ENCODE results near the gene RCAN1.
A peak's percentile ranks its signal among the peaks of the same experiment; 100 is the strongest.
"Not testable (repeated sequence)": the region's sequence is repeated elsewhere in the genome, so short reads cannot be mapped to it uniquely, and the experiment has no call there.

RCAN1 gene

DNA sequence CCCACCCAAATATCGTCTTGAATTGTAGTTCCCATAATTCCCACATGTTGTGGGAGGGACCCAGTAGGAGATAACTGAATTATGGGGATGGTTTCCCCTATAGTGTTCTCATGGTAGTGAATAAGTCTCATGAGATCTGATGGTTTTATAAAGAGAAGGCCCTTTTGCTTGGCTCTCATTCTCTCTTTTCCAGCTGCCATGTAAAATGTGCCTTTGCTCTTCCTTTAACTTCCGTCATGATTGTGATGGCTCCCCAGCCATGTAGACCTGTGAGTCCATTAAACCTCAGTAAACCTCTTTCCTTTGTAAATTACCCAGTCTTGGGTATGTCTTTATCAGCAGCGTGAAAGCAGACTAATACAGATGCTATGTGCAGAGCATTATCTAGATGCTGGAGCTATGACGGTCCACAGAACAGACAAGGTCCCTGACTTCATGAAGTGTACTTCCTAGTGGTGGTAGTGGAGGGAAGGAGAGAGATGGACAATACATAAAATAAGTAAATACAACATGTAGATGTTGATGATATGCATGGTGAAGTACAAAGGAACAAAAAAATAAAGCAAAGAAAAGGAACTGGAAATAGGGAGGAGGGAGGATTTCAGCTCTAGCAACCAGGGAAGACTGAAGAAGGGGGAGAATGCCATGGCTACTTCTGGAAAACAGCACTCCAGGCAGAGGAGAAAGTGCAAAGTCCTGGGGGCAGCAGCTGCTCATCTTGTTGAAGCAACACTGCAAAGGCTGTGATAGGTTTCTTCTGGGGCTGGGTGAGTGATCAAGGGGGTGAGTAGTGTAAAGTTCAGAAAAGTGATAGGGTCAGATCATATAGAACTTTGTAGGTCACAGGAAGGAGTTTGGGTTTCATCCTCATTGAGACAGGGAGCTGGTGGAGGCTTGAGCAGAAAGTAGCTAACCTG is 6.8 kb upstream of the RCAN1 start:
- no peak for DNase-seq

DNA sequence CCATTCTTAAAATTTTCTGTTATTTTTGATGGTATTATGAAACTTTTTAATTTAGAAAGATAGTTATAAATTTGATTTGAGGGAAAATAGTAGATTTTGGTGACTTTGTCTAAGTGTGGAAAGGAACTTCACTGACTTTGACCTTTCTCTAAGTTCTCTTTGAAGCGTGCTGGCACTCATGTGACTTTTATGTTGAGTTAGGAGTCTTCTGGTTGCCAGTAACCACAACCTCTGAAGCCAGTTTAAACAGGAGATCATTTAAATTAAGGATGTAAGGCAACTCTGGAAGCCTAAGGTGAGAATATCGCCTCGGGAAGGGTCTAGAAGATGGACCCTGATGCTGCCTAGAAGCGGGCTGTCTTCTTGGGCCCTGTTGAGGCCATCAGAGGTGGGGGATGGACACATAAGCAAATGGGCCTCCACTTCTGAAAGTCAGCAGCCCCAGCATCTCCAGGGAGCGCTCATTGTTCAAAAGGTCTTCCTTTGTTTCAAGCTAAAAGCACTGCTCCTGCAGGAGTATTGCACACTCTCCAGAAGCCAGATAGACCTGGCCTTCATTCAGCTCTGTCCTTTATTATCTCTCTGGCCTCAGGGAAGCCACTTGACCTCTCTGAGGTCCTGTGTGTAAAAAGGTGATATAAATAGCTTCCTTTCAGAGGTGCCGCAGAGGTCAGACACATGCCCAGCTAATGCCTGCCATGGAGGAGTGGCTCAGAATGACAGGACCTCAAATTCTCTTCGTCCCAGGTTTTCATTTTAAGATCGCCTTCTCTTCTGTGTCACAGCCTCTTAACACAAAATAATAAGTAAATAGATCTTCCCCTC is 5.1 kb upstream of the RCAN1 start:
- no peak for DNase-seq

DNA sequence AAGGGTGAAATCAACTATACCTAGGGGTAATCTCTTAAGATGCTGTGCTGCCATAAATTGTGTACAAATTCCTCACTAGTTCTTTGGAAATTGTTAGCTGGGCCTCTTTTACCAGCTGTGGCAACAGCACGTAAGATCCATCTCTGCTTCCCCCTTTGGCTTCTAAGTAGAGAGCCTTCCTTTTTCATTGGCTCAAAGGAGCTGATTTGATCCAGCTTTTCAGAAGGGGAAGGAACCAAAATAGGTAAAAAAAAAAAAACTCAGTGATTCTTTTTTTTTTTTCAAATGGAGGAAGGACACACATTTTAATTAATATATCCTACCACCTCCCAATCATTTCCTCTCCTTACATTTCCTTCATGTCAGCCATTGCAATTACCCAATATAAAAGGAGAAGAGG is 4.0 kb upstream of the RCAN1 start:
- no peak for DNase-seq

DNA sequence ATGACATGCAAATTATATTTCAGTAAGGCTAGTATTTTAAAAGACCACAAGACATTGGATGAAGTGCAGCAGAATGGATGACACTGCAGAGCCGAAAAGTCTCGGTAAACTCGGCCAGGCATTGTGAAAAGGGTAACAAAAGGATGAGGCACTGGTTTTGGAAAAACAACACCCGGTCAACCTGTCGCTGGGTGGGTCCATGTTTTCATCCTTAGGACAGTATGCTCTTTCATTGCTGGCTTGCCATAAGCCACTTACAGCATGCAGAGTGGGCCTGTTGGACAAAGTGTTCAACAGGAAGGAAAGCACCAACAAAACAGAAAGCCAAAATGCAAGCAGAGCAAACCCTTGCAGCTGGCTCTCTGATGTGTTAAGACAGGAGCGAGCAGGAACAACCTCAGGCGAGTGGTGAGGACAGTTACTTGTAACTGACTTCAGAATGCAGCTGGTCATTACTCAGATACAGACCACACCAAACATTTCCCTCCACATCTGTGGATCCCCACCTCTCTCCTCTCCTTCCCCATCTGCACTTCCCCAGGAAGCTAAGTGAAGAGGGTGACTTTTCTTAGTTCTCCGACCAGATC is 2.9 kb upstream of the RCAN1 start:
- no peak for DNase-seq

DNA sequence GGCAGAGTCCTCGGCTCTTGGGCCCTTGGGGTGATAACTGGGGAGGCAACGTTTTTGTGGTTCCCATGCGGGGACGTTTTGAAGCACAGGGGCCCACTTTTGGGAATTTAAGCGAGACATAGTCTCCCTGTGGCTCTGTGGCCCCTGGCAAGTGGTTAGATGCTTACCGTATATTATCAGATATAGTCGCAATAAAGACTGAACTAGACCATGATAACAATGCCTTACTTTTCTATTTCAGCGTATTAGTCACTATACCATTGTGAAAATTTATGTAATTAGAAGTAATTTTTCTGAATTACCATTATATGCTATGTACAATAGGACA is 538 bp upstream of the RCAN1 start:
- no peak for DNase-seq

DNA sequence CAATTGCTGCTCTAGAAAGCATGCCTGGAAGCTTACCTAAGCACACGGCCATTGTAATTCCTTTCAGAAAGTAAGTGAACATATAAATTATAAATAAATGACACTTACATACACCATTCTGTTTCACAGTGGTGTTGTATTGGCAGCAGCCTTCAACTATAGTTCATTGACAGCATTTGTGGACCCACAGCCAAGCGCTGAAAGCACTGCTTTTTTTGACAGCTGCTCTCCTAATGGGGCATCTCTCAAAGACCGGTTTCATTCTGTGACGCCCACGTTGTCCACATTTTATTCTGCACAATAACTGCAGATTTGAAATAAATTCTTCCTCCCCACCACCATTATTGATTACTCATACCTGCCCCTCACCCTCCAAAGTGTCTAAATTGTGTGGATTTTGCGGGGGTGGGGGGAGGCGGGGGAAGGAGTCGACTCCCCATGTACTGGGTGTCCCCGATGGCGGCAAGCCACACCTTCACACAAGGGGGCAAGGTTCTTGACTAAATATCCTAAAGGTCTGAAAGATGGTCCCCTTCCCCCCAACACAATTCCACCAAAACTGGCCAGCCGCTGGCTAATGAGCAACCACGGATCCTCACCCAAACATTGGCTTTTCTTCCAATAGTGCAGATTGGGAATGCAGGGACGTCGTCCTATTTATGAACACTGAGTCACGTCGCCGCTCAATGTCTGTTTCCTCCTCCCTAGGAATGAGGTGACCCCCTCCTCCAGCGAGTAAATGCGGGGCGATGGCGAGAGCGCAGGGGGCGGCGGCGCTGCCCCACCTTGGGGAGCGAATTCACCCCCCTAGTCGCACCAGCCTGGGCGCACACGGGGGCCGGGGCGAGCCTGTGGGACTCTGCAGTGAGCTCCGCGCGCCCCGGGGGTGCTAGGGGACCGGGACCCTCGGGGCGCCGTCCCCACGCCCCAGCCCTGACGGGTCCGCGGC is 960 bp downstream of the RCAN1 start:
- DNase-seq: no peak

DNA sequence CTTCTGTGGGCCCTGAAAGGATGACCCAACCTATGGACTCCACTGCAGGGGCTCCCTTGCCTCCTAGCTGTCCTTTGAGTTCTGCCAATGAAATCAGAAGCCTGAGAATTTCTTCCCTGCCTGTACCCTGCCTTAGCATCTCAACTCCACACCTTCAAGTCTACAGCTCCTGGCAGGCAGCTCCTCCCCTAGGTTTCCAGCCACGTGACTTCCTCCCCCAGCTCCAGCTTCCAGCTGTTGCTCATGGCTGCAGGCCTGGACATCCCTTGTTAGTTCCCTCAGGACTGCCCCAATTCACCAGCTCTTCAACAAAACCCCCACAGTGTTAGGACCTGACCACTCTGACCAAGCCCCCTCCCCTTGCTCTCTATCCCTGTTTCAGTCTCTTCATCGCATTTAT is 2.4 kb downstream of the RCAN1 start:
- DNase-seq: peak; percentile 23

DNA sequence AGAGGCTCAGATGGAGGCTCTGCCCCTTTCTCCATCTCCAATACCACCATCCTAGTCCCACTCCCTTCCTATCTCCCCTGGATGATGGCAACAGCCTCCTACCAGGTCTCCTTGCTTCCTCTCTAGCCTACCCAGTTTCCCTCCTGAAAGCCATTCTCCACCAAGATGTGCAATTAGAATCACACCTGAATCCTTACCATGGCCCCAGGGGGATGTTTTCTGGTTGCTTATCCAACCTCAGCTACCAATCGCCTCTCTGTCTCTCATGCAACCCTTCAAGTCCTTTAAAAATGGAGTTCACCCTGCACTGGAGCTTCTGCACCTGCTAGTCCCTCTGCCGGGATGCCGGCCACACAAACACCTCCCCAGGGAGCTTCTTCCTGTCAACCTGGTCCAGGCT is 2.9 kb downstream of the RCAN1 start:
- peak; percentile 51 for DNase-seq

DNA sequence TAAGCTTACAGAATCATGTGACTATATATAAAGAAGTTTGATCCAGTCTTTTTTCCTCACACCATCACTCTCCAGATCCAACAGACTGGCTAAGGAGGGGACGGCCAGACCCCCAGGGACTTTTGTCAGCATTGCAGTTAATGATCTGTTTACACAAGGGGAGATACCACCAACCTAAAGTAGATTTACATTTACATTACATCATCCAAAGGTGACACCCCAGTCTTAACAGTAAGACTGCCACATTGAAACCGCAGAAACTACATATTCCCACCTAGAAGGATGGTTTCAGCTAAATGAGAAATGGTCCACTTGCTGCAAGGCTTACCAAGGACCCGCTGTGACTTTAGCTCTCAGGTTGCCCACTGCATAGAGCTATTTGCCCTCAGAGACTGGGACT is 3.4 kb downstream of the RCAN1 start:
- no peak for DNase-seq

DNA sequence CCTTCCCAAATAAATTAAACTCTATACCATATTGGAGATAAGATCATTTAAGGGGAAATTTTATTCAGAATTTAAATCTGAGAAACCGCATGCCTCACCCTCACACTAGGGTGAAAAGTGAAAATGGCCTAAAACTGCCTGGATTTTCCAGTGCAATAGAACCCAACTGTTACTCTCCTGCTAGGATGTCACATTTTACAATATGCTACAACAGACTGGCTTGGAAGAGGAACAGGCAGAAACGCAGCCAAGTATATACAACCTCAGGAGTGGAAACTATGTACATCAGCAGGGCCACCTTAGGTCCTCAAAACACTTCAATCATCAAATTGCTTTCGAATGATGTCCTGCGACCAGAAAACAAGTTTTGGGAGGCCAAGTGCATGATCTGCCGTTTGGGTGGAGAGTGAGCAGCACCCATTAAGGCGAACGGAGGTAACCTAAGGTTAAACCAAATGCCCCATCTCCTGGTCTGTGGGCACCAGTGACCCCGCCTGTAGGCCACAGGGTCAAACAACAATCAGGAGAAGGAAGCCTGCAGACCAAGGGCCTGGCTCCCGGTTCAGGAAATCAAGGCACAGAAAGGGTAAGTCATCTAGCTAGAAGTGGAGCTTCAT is 4.9 kb downstream of the RCAN1 start:
- no peak for DNase-seq

DNA sequence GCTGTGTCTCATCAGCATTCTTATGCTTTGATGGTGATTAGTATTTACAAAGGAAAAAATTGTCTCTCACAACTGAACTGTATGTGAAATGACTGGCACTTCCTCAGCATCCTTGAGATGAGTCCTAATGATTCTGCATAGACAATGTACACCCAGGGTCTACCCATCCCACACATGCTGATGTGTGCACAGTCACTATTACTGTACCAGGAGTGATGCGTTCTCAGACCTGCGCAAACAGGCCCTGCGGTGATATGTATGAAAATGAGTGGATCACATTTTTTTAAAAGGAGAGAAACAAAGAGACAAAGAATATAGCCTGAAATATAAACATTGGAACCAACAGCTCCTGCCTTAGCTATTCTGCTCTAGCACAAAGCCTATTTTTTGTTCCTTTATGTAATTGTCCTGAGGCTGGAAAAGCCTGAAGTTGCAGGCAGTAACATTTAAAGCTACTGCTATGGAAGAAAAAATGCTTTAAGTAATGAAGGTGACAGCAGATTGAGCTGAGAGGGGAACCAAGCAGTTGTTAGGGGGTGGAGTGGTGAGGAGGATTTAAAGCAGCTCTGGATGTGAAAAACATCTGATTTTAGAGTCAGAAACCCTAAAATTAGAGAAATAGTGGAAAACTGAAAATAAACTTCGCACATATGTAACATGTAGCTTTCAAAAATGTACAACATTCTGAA is 5.5 kb downstream of the RCAN1 start:
- no peak for DNase-seq

DNA sequence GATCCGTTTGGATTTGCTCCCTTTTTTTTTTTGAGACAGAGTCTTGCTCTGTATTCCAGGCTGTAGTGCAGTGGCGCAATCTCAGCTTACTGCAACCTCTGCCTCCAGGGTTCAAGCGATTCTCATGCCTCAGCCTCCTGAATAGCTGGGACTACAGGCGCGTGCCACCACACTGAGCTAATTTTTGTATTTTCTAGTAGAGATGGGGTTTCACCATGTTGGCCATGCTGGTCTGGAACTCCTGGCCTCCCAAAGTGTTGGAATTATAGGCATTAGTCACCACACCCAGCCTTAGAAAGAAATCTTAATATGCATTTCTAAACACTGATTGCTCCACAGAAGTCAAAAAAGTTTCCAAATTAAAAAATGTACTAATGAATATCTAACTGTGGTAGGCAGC is 7.5 kb downstream of the RCAN1 start:
- not testable (repeated sequence) for DNase-seq

DNA sequence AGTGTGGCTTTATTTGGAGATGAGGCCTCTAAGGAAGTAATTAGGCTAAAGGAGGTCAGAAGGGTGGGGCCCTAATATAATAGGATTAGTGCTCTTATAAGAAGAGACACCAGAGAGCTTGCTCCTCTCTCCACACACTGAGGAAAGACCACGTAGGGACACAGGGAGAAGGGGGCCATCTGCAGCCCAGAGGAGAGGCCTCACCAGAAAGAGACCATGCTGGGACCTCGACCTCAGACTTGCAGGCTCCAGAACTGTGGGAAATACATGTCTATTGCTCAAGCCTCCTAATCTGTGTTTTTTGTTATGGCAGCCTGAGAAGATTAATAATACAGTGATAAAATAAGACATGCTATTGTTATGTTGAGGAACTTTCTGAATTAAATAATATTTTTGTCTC is 8.3 kb downstream of the RCAN1 start:
- no peak for DNase-seq

DNA sequence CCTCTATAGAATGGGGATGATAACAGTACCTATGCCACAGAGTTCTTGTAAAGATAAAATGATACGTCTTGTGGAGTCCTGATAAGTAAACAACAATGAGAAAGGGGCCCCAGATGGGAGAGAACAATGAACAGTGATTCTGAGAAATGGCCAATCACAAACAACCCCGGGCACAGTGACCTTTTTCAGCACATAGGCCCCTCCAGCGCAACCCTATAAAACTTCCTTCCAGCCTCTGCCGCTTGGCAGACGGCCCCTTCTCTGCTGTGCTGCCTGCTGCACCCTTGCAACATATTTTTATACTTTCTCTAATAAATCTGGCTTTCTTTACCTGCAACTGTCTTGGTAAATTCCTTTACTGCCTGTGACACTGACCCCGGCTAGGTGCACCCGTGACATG is 8.9 kb downstream of the RCAN1 start:
- DNase-seq: no peak

DNA sequence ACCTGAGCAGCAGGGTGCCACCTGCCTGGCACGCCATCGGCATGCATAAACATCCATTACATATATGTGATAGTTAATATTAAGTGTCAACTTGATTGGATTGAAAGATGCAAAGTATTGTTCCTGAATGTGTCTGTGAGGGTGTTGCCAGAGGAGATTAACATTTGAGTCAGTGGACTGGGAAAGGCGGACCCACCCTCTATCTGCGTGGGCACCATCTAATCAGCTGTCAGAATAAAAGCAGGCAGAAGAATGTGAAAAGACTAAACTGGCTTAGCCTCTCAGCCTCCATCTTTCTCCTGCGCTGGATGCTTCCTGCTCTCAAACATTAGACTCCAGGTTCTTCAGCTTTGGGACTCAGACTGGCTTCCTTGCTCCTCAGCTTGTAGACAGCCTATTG is 10.0 kb downstream of the RCAN1 start:
- DNase-seq: not testable (repeated sequence)

DNA sequence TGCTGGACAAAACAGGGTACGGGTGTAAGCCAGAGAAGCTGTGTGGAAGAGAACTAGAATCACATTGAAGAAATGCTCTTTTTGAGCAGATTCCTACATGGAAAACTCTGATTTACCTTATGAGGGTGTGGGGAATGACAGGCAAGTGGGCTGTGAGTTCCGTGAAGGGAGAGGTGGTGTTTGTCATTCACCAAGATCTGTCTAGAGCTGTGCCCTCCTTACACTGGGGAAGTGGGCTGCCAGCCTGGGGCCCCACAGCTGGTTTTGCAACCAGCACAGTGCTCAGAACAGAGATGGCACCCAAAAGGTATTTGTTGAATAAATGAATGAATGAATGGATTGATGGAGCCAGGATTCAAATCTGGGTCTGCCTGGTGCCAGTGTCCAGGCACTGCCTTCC is 10.4 kb downstream of the RCAN1 start:
- DNase-seq: no peak

DNA sequence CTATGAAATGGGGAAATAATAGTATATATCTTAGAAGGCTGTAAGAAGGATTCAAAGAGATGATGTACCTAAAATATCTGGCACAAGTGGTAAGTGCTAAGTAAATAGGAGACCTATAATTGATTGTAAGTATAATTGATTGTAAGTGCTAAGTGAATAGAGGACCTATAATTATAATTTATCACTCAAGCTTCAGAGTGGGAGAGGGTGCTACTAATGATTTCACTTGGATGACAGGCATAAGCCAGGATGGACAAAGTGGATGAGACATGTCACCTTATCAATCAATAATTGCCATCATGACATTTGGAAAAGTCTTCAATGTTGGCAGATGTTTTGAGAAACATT is 11.2 kb downstream of the RCAN1 start:
- no peak for DNase-seq

DNA sequence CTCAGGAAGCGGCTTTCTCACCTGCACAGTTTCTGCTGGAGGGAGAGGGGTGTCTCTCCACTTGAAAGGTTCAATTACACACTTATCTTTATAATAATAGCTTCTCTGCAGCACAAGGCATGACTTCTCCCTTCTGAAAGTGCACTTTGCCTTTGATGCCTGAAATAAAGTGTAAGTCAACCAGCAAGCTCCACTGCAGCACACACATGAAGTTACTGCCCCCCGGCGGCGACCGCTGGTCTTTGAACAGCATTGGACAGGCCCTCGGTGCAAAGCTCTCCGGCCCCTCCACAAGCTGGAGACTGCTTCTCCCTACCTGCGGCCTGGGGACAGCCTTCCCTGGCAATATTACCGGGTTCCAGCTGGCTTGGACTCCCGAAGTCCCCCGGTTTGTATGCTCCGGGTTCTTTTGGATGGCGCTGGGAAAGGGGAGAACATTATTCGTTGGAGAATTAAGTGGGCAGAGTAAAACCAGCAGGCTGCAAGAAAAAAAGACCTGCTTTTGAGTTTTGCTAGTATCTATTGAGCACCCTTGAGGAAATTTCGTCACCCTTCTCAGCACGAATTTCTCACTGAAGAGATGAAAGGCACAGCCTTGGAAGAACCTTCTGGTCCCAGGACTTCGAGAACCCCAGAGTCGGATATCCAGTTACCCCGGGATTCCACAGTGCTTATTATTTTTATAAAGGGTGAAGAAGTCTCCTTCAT is 11.8 kb downstream of the RCAN1 start:
- peak; percentile 99 for DNase-seq

DNA sequence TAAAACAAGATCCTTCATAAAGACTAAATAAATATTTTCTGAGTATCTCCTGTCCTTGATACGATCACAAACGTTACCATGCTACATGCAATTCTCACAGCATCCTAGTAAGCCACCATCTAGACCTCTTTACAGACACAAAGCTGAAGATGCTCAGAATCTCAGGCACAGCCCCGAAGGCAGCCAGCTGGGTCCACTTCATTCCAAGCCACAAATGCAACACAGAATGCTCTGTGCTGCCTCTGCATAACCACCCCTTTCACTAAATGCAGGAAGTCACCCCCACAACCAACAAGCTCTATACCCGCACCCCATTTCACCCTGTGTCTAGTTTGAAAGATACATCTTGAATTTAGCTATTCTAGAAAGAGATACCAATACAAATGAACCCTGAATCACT is 12.9 kb downstream of the RCAN1 start:
- DNase-seq: peak; percentile 67

DNA sequence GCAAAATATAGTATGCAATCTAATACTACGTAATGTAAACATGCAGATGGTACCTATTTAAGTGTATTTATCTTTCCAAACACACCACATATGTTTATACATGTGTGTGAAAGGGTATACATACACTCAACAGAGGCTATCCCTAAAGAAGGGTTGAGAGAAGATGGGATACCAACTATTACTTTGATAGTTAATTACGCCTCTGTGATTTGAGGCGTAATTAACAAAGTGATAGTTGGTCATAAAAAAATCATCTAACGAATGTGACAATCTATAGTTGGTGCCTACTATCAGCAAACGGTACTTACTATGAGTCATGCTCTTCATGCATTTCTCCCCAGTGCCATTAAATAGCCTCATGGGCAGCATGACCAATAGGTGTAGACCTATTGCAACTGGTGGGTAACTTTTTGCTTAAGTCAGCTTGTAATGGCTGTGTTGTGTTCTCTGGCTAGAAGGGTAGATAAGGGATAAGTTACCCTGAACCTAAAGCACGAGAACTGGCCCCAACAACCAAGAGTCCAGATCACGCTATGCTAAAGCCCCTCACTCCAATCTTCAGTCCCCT is 15.3 kb downstream of the RCAN1 start:
- DNase-seq: no peak

DNA sequence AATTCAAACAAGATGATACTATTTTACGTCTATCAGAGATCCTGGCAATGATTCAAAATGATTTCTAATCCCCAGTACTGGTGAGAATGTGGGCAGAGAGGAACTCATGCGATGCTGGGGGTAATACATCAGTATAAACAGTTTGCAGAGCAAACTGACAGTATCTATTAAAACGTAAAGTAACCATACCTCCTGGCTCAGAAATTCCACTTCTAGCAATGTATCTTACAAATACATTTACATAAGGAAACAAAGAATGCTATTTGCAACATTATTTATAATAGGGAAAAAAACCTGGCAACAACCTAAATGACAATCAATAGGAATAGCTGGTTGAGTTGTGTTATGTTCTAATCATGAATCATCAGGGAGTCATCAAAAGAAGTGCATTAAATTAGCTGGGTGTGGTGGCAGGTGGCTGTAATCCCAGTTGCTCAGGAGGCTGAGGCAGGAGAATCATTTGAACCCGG is 15.9 kb downstream of the RCAN1 start:
- peak; percentile 16 for DNase-seq
